Muscle of leg (tissue), 11 donors: ENCODE data around the gene CFDP1. TPM values are rescaled to one million over a fixed set of nuclear protein-coding genes. Genes with fewer than 3 reads are reported as not detected.
"Not testable (repeated sequence)": the region's sequence is repeated elsewhere in the genome, so short reads cannot be mapped to it uniquely, and the experiment has no call there.

Source experiments
- DNase-seq: peaks from one replicate; pipeline ENCODE4 v3.0.0; 2013
- H3K27ac ChIP-seq: one replicate; pipeline ENCODE4 v1.5.1; 2013; ENCODE audit warnings: mild to moderate bottlenecking, low read length, control low read depth
- H3K27me3 ChIP-seq: one replicate; pipeline ENCODE4 v1.6.1; 2013; ENCODE audit warnings: low read length; ENCODE audit not compliant: control insufficient read depth, insufficient read depth
- H3K36me3 ChIP-seq: one replicate; pipeline ENCODE4 v1.6.1; 2013; ENCODE audit warnings: low read length; ENCODE audit not compliant: control insufficient read depth, insufficient read depth
- H3K4me1 ChIP-seq: one replicate; pipeline ENCODE4 v1.6.1; 2013; ENCODE audit warnings: low read length; ENCODE audit not compliant: control insufficient read depth, insufficient read depth
- H3K4me3 ChIP-seq: one replicate; pipeline ENCODE4 v1.5.1; 2013; ENCODE audit warnings: low read length, control low read depth
- H3K9me3 ChIP-seq: replicated peaks from 2 replicates; pipeline ENCODE4 v1.6.1; 2013; ENCODE audit warnings: low read depth, low read length; ENCODE audit not compliant: control insufficient read depth
- WGBS: methylation state at CpG from one replicate; pipeline ENCODE4 v1.1.5; 2013; ENCODE audit warnings: missing lambda C conversion rate; ENCODE audit not compliant: insufficient coverage; 5-methylcytosine and 5-hydroxymethylcytosine counted together
- polyA plus RNA-seq, 8 donors: library from polyadenylated mRNA; unstranded; fragments of 120-200 nt; gene quantifications; one replicate each; pipeline versions ENCODE4 v1.2.1 to v1.2.3, GENCODE V29; 2013; ENCODE audit warnings: inconsistent platforms in 1 of 8, low replicate concordance in 1 of 8; ENCODE audit not compliant: insufficient read length in 8 of 8, insufficient read depth in 1 of 8
- total RNA-seq: library from RNA; stranded (reverse); fragments of 120-200 nt; gene quantifications from one replicate; pipeline ENCODE4 v1.2.4, GENCODE V29; 2013

Gene CFDP1
- total and polyA plus RNA-seq, 9 donors, result 82.5 to 132 (median 89.5) TPM

DNA sequence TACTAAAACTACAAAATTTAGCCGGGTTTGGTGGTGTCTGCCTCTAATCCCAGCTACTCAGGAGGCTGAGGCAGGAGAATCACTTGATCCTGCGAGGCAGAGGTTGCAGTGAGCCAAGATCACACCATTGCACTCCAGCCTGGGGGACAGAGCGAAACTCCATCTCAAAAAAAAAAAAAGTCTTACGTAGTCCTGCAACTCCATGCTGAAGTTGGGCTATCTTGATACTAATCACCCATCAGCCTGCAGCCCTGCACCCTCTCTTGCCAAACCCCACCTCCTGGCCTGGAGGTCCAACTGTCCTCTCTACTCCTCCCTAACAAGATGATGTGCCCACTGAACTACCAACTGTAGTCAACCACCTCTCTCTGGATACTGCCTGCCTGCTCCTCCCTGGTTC is 26.4 kb upstream of the CFDP1 start:
- H3K27me3 ChIP-seq, result no peaks in the 10 kb centered on the region
- DNase-seq, result no peak
- H3K36me3 ChIP-seq, result peaks cover 7% of the 10 kb centered on the region
- 83% methylated on average over 1 of the region's 4 CpGs for WGBS
- no peak overlapping the region for H3K4me3 ChIP-seq
- peaks cover 22% of the 10 kb centered on the region for H3K4me1 ChIP-seq
- peak overlapping the region; percentile 85 for H3K27ac ChIP-seq
- no peaks in the 10 kb centered on the region for H3K9me3 ChIP-seq

DNA sequence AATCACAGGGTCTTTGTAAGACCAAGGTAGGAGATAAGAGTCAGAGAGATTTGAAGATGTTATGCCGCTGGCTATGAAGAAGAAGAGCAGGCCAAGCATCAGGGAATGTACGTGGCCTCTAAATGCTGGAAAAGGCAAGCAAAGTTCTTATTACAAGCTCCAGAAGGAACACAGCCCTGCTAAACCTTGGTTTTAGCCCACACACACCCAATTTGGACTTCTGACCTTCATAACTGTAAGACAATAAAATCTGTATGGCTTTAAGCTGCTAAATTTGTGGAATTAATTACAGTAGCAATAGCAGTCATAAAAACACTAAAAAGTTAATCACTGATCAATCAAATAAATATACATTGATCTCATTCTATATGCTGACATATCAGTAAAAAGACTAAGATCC is 25.1 kb upstream of the CFDP1 start:
- no peak overlapping the region for H3K4me3 ChIP-seq
- no peaks in the 10 kb centered on the region for H3K9me3 ChIP-seq
- 100% methylated on average over 1 of the region's 2 CpGs for WGBS
- peaks cover 21% of the 10 kb centered on the region for H3K4me1 ChIP-seq
- H3K36me3 ChIP-seq, result peaks cover 7% of the 10 kb centered on the region
- H3K27me3 ChIP-seq, result no peaks in the 10 kb centered on the region
- DNase-seq, result no peak
- H3K27ac ChIP-seq, result no peak overlapping the region

DNA sequence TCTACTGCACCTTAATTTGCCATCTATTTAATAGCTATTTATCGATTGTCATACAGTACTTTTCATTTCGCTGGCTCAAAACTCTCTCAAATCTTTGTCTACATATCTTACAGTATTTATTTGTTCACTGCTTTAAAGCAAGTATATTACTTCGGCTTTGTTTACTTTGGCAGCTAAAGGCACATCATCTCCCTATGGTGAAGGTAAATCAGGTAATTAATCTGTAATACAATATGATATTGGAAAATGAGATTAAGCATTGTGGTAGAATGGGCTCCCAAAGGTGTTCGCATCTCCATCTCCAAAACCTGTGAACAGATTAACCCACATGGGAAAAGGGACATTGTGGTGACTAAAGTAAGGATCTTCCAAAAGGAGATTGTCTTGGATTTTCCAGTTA is 24.7 kb upstream of the CFDP1 start:
- Histone ChIP-seq H3K27ac (no peak overlapping the region), H3K4me1 (peaks cover 17% of the 10 kb centered on the region), H3K9me3 (no peaks in the 10 kb centered on the region), H3K36me3 (peaks cover 7% of the 10 kb centered on the region), H3K4me3 (no peak overlapping the region), H3K27me3 (no peaks in the 10 kb centered on the region)
- DNase-seq, result no peak
- no CpG with 5 or more reads among the region's 4 CpGs for WGBS

DNA sequence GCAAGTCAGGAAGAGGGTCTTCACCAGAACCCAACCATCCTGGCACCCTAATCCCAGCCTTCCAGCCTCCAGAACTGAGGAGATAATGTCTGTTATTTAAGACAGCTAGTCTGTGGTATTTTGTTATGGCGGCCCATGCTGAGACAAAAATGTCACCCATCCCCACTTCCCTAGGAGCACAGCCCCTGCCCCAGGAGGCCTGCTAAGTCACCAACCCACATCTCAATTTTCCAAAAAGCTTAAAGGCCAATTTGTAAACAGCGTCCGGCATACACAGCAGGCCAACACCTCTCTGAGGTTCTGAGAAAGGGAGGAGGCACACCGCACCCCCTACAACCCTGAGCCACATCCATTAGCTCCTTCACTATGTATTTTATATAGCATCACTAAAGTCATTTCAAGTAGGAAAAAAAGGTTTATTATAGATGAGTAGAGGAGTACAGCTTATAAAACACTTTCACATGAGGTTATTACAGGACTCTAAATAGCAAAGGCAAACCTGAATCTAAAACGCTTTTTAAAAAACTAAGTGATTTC is 24.2 kb upstream of the CFDP1 start:
- Histone ChIP-seq H3K36me3 (peaks cover 7% of the 10 kb centered on the region), H3K27ac (no peak overlapping the region), H3K9me3 (no peaks in the 10 kb centered on the region), H3K4me1 (peaks cover 16% of the 10 kb centered on the region), H3K4me3 (no peak overlapping the region), H3K27me3 (no peaks in the 10 kb centered on the region)
- WGBS, result no CpG with 5 or more reads among the region's 5 CpGs
- no peak for DNase-seq

DNA sequence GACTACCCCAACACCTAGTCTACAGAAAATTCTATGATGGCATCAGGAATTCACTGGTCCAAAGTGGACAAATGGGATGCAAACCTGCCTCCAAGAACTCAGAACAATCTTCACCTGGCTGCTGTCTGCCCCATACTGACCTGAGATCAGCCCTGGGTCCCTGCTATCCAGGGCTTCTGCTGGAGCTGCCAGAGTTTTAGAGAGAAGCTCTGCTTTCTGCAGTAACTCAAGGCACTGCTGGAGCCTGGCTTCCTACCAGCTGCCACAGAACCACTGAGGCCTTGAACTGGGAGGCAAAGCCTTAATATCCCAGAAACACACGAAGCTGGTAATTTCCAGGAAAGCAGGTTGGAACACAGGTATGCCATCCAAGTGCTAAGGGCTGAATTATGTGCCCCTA is 23.7 kb upstream of the CFDP1 start:
- 100% methylated on average over 1 of the region's 1 CpG for WGBS
- H3K4me3 ChIP-seq, result no peak overlapping the region
- no peak for DNase-seq
- H3K27me3 ChIP-seq, result no peaks in the 10 kb centered on the region
- peaks cover 16% of the 10 kb centered on the region for H3K4me1 ChIP-seq
- no peaks in the 10 kb centered on the region for H3K9me3 ChIP-seq
- no peak overlapping the region for H3K27ac ChIP-seq
- peaks cover 7% of the 10 kb centered on the region for H3K36me3 ChIP-seq

DNA sequence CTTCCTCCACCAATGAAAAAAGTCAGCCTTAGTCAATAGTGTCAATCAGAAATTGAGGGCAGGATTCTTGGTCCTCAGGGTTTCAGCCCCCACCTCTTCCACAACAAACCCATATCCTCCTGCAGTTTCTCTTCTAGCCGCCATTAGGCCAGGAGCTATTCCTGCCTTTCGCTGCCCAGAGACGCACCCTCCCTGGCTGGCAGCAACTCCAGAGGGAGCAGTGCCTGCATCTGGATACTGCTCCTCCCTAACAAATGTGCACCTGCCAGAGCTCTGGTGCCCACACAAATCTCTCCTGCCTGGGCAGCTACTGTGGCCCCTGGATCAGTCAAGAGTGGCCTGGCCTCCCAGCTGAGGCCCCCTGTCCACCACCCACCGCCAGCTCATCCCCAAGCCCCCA is 23.2 kb upstream of the CFDP1 start:
- not testable (repeated sequence) for H3K4me3 ChIP-seq, DNase-seq, H3K27ac ChIP-seq, H3K9me3 ChIP-seq, H3K27me3 ChIP-seq, H3K36me3 ChIP-seq
- peaks cover 16% of the 10 kb centered on the region for H3K4me1 ChIP-seq
- 85% methylated on average over 4 of the region's 4 CpGs for WGBS

DNA sequence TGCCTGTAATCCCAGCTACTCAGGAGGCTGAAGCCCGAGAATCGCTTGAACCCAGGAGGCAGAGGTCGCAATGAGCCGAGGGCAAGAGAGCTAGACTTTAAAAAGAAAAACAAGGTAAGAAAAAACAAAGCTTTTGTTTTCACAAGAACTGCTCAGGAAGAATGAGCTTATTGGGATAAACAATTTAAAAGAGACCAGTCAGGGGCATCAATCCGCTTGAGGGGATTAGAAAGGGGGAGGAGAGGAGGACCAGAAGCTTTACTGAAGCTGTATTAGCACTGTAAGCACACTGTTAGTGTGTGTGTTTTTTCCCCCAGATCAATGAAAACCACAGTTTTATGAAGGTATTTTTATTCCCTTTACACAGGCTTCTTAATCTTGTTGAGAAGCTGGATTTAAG is 22.4 kb upstream of the CFDP1 start:
- WGBS, result 80% methylated on average over 1 of the region's 5 CpGs
- H3K9me3 ChIP-seq, result no peaks in the 10 kb centered on the region
- H3K36me3 ChIP-seq, result peaks cover 16% of the 10 kb centered on the region
- no peak for DNase-seq
- H3K27ac ChIP-seq, result no peak overlapping the region
- peaks cover 15% of the 10 kb centered on the region for H3K4me1 ChIP-seq
- no peaks in the 10 kb centered on the region for H3K27me3 ChIP-seq
- H3K4me3 ChIP-seq, result no peak overlapping the region

DNA sequence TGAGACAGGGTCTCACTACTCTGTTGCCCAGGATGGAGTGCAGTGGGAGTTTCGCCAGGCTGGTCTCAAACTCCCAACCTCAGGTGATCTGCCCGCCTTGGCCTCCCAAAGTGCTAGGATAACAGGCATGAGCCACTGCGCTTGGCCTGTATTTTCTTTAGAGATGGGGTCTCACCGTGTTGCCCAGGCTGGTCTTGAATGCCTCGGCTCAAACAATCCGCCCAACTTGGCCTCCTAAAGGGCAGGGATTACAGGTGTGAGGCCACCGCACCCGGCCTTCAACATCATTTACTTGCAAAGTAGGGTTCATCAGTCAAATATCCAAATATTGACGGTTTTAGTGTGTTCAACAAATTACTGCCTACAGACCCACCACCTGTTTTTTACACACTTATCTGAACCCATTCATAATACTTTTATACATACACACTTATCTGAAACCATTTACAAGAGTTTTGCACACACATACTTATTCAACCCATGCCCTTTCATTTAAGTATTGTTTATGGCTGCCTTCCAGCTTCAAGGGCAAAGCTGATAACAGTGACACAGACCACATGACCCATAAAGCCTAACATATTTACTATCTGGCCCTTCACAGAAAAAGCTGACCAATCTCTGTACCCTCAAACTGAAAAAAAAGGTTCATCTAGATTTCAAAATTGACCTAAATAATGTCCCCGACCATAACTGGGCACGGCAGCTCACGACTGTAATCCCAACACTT is 19.3 kb upstream of the CFDP1 start:
- Histone ChIP-seq H3K36me3 (peaks cover 22% of the 10 kb centered on the region), H3K27me3 (no peaks in the 10 kb centered on the region), H3K4me3 (no peak overlapping the region), H3K4me1 (no peaks in the 10 kb centered on the region), H3K9me3 (no peaks in the 10 kb centered on the region), H3K27ac (no peak overlapping the region)
- no peak for DNase-seq
- WGBS, result 95% methylated on average over 11 of the region's 12 CpGs

DNA sequence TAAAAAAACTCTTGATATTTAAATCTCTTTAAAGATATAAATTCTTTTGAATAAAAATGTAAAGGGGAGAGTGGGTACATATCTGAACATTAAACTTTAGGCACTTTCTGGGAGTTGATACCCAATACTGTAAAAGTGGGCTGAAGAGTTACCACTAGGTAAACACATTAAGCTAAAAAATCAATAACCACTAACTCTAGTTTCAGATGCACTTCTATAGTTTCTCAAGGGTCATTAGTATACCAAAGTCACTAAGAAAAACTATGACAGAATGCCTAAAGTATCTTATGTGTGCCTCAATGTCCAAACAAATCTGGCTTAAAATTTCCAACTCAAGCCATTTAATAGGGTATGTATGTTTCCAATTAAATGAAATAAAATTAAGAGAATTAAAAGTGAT is 13.1 kb upstream of the CFDP1 start:
- H3K4me1 ChIP-seq, result no peaks in the 10 kb centered on the region
- DNase-seq, result no peak
- H3K36me3 ChIP-seq, result peaks cover 17% of the 10 kb centered on the region
- no peak overlapping the region for H3K4me3 ChIP-seq
- H3K27me3 ChIP-seq, result no peaks in the 10 kb centered on the region
- H3K9me3 ChIP-seq, result no peaks in the 10 kb centered on the region
- H3K27ac ChIP-seq, result no peak overlapping the region

DNA sequence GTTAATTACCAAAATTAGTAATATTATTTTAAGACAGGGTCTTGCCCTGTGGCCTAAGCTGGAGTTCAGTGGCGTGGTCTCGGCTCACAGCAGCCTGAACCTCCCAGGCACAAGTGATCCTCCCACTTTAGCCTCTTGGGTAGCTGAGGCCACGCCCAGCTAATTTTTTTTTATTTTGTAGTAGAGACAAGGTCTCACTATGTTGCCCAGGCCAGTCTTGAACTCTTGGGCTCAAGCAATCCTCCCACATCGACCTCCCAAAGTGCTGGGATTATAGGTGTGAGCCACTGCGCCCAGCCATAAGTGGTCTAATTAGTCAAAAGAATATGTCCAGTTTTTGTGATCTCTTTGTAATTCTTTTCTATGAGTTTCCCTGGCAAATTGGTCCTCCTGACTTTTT is 12.0 kb upstream of the CFDP1 start:
- H3K27me3 ChIP-seq, result no peaks in the 10 kb centered on the region
- DNase-seq, result no peak
- no CpG with 5 or more reads among the region's 5 CpGs for WGBS

DNA sequence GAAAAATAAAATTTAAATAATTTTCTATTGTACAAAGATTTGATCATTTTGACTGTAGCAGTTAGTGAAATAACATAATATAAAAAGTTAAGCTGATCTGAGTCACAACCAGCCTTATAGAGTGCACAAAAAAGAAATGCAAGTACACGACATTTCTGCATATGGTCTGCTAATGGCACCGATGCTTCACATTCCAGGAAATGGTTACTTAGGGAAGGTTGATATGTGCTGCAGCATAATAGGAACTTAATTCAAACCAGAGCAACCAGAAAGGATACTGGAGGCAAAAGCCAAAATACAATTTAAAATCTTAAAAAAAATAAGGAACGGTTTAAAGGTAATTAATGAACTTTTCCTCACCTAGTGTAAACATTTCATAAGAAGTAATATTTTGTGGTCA is 10.0 kb upstream of the CFDP1 start:
- Histone ChIP-seq H3K9me3 (no peaks in the 10 kb centered on the region), H3K4me1 (no peaks in the 10 kb centered on the region), H3K27me3 (no peaks in the 10 kb centered on the region), H3K27ac (no peak overlapping the region), H3K4me3 (no peak overlapping the region), H3K36me3 (no peaks in the 10 kb centered on the region)
- DNase-seq, result peak; percentile 65
- no CpG with 5 or more reads among the region's 3 CpGs for WGBS

More for the DNA sequence above, 12.0 kb upstream of the CFDP1 start:
- Histone ChIP-seq H3K9me3 (no peaks in the 10 kb centered on the region), H3K4me3 (no peak overlapping the region), H3K36me3 (peaks cover 7% of the 10 kb centered on the region), H3K27ac (no peak overlapping the region), H3K4me1 (no peaks in the 10 kb centered on the region)
